Upper lobe of left lung (tissue), 6 donors: ENCODE results near the gene PDE4B. TPM values are rescaled to one million over a fixed set of nuclear protein-coding genes. Genes with fewer than 3 reads are reported as not detected.

Experiments
- ATAC-seq, 2 donors: fragments of 200-7000 bp; cut with Tn5 transposase; one replicate each; pipeline ENCODE4 v1.9.1; 2022; ENCODE audit warnings: mild to moderate bottlenecking in 2 of 2, moderate library complexity in 2 of 2; ENCODE audit not compliant: low FRiP score in 2 of 2
- DNase-seq, 2 donors: peaks; one replicate each; pipeline ENCODE4 v3.0.0-alpha.2; 2019 to 2020
- H3K27ac ChIP-seq, 4 donors: fragments of 200-600 bp; sonication (generic); one replicate each; pipeline ENCODE4 v1.5.1; 2016 to 2019
- H3K27me3 ChIP-seq, 4 donors: fragments of 200-600 bp; sonication (generic); one replicate each; pipeline ENCODE4 v1.5.1; 2017 to 2019
- H3K36me3 ChIP-seq, 4 donors: fragments of 200-600 bp; sonication (generic); one replicate each; pipeline ENCODE4 v1.5.1; 2016 to 2019
- H3K4me1 ChIP-seq, 4 donors: fragments of 200-600 bp; sonication (generic); one replicate each; pipeline ENCODE4 v1.5.1; 2018 to 2019
- H3K4me3 ChIP-seq, 4 donors: fragments of 200-600 bp; sonication (generic); one replicate each; pipeline ENCODE4 v1.5.1; 2017 to 2019; ENCODE audit warnings: mild to moderate bottlenecking in 2 of 4, moderate library complexity in 1 of 4
- H3K9me3 ChIP-seq, 4 donors: fragments of 200-600 bp; sonication (generic); one replicate each; pipeline ENCODE4 v1.5.1; 2018 to 2019
- EP300 ChIP-seq, 4 donors: sonication (generic); formaldehyde crosslinking; IDR thresholded peaks; one replicate each; pipeline ENCODE4 v1.5.1; 2017; ENCODE audit warnings: antibody characterized with exemption in 4 of 4, control low read depth in 2 of 4
- POLR2A ChIP-seq, 4 donors: fragments of 450-650 bp; IDR thresholded peaks; one replicate each; pipeline ENCODE4 v1.5.1; 2016 to 2017; ENCODE audit warnings: antibody characterized with exemption in 4 of 4, mild to moderate bottlenecking in 2 of 4
- POLR2AphosphoS5 ChIP-seq, 2 donors: sonication (generic); formaldehyde crosslinking; IDR thresholded peaks; one replicate each; pipeline ENCODE4 v1.5.1; 2017; ENCODE audit warnings: antibody characterized with exemption in 2 of 2
- WGBS, 2 donors: methylation state at CpG; one replicate each; pipeline ENCODE4 v1.1.5; 2017 to 2018; 5-methylcytosine and 5-hydroxymethylcytosine counted together
- total RNA-seq, 6 donors: library from RNA; depleted of rRNA in 4 of 6; stranded (reverse); fragments of >200 nt in 4 of 6; gene quantifications; one replicate each; pipeline versions ENCODE4 v1.1.0 to v1.2.1, GENCODE V29; 2016 to 2021
- TF ChIP-seq, protein P1 (sequence below), 6 experiments: fragments of 450-650 bp in 4 of 6; fragments of 200-600 bp in 2 of 6; sonication (generic) in 2 of 6; IDR thresholded peaks; one replicate each; pipeline ENCODE4 v1.5.1; 2016 to 2019; ENCODE audit warnings: antibody characterized with exemption in 6 of 6
- donor health status: DM: no; HTN: no; CAD: no; lungs with moderate emphysema.
- donor health status: DM: no; HTN: yes; CAD: no; lungs with severe emphysema.

PDE4B gene
- total RNA-seq, 6 donors from 2014 or later: 8.1 to 61.6 (median 15.9) TPM

DNA sequence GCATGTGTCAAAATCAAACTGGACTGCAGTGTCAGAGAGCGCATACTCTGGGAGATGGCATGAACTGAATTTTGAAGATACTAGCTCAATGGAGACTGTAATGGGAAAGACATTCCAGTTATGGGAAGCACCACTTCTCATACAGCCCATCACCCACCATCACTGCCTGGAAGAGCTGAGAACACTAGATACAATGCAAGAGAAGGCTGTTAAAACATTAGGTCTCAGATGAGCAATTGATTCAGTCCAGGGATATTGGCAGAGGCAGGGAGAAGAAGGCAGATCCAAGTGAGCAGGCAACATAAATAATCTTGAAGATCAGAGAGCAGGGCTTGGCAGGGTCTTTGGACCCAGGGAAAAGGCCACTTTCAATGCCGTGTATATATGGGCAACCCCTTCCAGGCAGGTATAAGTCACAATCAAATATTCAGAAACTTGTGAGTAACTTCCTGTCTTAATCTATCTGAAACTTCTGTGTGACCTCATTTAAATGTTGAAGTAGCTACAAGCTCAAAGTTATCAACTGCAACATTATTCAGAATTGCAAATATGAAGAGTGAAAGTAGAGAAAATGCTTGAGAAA lies 450.9 kb downstream of the PDE4B start:
- 75 to 83% methylated on average over 2 of the region's 2 CpGs for WGBS, 2 donors
- H3K27me3 ChIP-seq: no peaks in the 10 kb centered on the region

DNA sequence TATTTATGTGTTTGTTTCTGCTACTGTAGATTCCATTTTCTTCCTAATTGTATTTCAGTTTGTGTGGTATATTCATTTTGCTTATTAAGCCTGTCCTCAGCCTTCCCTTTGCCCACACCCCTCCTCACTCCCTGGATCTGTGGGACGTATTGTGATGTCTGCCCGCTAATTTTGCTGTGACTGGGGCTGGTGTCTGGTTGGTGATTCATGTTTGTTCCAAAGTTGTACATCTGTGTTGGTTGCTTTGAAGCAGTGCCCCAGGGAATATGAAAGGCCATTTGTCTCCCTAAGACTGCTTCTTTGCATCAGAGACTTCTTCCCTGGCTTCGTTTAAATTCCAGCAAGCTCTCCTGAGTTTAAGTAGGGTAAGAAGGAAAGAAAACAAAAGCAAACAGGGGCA lies 451.7 kb downstream of the PDE4B start:
- 89 to 91% methylated on average over 3 of the region's 3 CpGs for WGBS, 2 donors
- no peaks in the 10 kb centered on the region for H3K27me3 ChIP-seq
- no peak for DNase-seq

More for the DNA sequence above, 450.9 kb downstream of the PDE4B start:
- Histone ChIP-seq H3K9me3 (no peaks in the 10 kb centered on the region), H3K36me3 (no peaks in the 10 kb centered on the region), H3K4me1 (no peaks in the 10 kb centered on the region), H3K27ac (no peak overlapping the region), H3K4me3 (no peak overlapping the region)
- no peak for DNase-seq
- ATAC-seq: no peak
- TF ChIP-seq POLR2AphosphoS5 (IDR thresholded peaks at IDR 0.05) (no peak), POLR2A (IDR thresholded peaks at IDR 0.05) (no peak), EP300 (IDR thresholded peaks at IDR 0.05) (no peak)
- TF ChIP-seq, protein P1, sequence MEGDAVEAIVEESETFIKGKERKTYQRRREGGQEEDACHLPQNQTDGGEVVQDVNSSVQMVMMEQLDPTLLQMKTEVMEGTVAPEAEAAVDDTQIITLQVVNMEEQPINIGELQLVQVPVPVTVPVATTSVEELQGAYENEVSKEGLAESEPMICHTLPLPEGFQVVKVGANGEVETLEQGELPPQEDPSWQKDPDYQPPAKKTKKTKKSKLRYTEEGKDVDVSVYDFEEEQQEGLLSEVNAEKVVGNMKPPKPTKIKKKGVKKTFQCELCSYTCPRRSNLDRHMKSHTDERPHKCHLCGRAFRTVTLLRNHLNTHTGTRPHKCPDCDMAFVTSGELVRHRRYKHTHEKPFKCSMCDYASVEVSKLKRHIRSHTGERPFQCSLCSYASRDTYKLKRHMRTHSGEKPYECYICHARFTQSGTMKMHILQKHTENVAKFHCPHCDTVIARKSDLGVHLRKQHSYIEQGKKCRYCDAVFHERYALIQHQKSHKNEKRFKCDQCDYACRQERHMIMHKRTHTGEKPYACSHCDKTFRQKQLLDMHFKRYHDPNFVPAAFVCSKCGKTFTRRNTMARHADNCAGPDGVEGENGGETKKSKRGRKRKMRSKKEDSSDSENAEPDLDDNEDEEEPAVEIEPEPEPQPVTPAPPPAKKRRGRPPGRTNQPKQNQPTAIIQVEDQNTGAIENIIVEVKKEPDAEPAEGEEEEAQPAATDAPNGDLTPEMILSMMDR (IDR thresholded peaks at IDR 0.05): no peak

DNA sequence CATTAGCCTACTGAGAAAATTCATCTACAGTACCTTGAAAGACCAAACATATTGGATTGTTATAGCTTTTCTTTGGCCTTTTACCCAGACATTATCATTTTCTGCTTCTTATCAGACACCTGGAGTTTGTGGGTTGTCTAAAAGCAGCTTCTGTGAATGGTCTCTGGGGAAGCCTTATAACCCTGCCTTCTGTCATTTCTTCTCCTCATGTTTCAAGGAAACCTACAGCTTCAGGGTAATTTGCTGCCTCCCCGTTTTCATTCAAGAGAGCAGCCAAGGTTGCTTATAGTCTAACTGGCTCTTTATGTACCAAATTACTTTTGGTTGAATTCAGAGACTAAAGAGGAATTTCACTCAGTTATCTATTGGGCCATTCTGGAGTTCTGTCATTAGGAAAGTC lies 453.0 kb downstream of the PDE4B start:
- no peaks in the 10 kb centered on the region for H3K27me3 ChIP-seq
- no peaks in the 10 kb centered on the region for H3K36me3 ChIP-seq
- H3K4me1 ChIP-seq: no peaks in the 10 kb centered on the region
- no peak for ATAC-seq
- 84 to 92% methylated on average over 1 of the region's 1 CpG for WGBS, 2 donors
- no peak for TF ChIP-seq EP300 (IDR thresholded peaks at IDR 0.05)
- TF ChIP-seq POLR2A (IDR thresholded peaks at IDR 0.05): no peak
- TF ChIP-seq, protein P1 (IDR thresholded peaks at IDR 0.05): no peak
- no peak for TF ChIP-seq POLR2AphosphoS5 (IDR thresholded peaks at IDR 0.05)
- no peak overlapping the region for H3K27ac ChIP-seq
- H3K9me3 ChIP-seq: no peaks in the 10 kb centered on the region
- DNase-seq: no peak
- H3K4me3 ChIP-seq: no peak overlapping the region

More for the DNA sequence above, 451.7 kb downstream of the PDE4B start:
- no peak overlapping the region for H3K27ac ChIP-seq
- H3K4me3 ChIP-seq: no peak overlapping the region
- no peaks in the 10 kb centered on the region for H3K36me3 ChIP-seq
- no peaks in the 10 kb centered on the region for H3K4me1 ChIP-seq
- no peak for TF ChIP-seq EP300 (IDR thresholded peaks at IDR 0.05)
- peak in 1 of 2 donors; percentile 25 for ATAC-seq
- no peaks in the 10 kb centered on the region for H3K9me3 ChIP-seq

DNA sequence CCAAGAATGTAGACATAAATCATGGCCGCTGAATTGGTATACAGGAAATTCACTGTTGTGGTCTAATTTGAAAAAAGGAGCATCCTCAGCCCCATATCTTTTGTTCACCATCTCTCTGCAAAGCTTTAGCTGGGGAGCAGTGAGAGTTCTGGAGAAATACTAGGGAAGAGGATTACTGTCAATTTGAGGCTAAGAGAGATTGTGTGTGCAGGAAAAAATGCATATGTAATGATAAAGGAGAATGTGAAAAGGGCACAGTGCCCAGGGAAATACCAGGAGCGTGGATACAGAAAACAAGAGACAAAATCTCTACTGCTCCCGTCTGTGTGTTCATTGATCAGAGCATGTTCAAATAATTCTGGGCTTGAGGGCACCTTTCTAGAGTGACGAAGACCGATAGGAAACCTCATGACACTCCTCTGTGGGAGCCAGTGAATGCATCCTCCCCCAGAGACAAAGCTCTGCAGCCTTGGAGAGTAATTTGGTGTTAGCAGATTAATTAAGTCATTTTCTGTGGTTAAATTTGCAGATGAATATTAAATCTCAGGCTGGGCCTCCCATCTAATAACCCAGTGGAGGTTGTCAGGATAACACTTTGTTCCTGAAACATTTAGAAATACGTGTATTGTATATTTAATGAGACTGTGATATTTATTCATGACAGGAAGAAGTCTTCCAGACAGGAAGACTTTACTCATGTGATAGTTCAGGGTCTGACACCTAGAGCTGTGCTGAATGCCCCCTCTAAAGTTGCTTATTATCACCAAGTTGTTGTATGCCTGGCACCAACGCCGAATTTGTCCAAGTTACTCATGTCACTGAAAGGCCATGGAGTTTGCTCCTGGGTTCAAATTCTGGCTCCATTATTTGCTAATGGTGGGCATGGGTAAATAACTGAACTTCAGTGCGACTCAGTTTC lies 453.9 kb downstream of the PDE4B start:
- Histone ChIP-seq H3K9me3 (no peaks in the 10 kb centered on the region), H3K36me3 (no peaks in the 10 kb centered on the region), H3K4me3 (no peak overlapping the region), H3K27me3 (no peaks in the 10 kb centered on the region), H3K27ac (no peak overlapping the region), H3K4me1 (no peaks in the 10 kb centered on the region)
- 63% methylated on average over 9 of the region's 9 CpGs for WGBS, 2 donors
- ATAC-seq (no peak), DNase-seq (no peak)
- TF ChIP-seq POLR2A (IDR thresholded peaks at IDR 0.05) (no peak), POLR2AphosphoS5 (IDR thresholded peaks at IDR 0.05) (no peak), EP300 (IDR thresholded peaks at IDR 0.05) (no peak)
- TF ChIP-seq, protein P1 (IDR thresholded peaks at IDR 0.05): no peak

DNA sequence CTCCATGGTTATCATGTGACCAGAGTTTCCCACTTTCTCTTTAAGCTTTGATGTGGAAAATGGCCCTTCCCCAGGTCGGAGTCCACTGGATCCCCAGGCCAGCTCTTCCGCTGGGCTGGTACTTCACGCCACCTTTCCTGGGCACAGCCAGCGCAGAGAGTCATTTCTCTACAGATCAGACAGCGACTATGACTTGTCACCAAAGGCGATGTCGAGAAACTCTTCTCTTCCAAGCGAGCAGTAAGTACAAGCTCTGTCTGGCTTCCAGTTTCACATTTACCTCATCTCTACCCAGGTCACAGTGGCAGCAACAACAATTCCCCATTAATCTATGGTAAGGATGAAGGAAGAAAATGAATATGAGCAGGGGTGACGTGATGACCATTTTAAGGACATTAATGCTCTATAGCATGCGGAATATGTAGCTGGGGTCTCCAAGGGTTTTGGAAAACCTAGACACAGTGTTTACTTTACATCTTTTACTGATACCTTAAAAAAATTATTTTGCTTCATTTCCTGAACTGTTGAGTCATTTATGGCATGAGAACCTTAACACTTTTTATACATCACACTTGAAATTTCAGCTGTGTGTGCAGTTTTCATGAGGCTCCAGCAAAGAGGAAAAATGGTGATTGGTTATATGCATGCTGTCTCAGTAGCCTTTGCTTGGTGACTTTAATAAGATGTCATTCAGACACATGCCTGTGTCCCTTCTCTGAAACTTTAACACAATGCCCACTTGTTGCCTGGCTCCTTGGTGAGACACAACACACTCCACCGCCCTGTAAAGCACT lies 454.9 kb downstream of the PDE4B start:
- TF ChIP-seq POLR2A (IDR thresholded peaks at IDR 0.05) (no peak), EP300 (IDR thresholded peaks at IDR 0.05) (no peak), POLR2AphosphoS5 (IDR thresholded peaks at IDR 0.05) (no peak)
- TF ChIP-seq, protein P1 (IDR thresholded peaks at IDR 0.05): no peak
- WGBS, 2 donors: 83 to 94% methylated on average over 11 of the region's 11 CpGs
- Histone ChIP-seq H3K27ac (no peak overlapping the region), H3K9me3 (no peaks in the 10 kb centered on the region), H3K36me3 (no peaks in the 10 kb centered on the region), H3K4me1 (no peaks in the 10 kb centered on the region), H3K4me3 (no peak overlapping the region), H3K27me3 (no peaks in the 10 kb centered on the region)
- ATAC-seq (no peak), DNase-seq (no peak)
